Cardiac atrium fibroblast (primary cell): ENCODE data around the gene UXT. TPM values are rescaled to one million over a fixed set of nuclear protein-coding genes. Genes with fewer than 3 reads are reported as not detected.

Experiments
- total RNA-seq: library from RNA; depleted of rRNA; stranded (reverse); fragments of >200 nt; gene quantifications from 2 replicates; pipeline ENCODE4 v1.2.3, GENCODE V29; 2015

The UXT gene
- total RNA-seq = 123 and 135 TPM in 2 replicates

GRCh38 chrX:47658684-47659420, at the start of gene UXT:
UXT (minus strand) TSS chrX:47659180; CDS start chrX:47658927, 253 bp downstream.

GRCh38 chrX:47650164-47651042, 8.6 kb downstream of the UXT start, which contains the start of gene ELK1:
ELK1 (minus strand) TSS chrX:47650563; CDS start chrX:47641441, 9,122 bp downstream.

GRCh38 chrX:47629419-47630200, 29.4 kb downstream of the UXT start, which contains the start of gene CFP:
CFP (minus strand) TSS chrX:47629930; CDS start chrX:47629844, 86 bp downstream.

GRCh38 chrX:47619486-47620302, 39.3 kb downstream of the UXT start, which contains the start of gene SYN1:
SYN1 (minus strand) TSS chrX:47619857; CDS start chrX:47619728, 129 bp downstream.

Other genes starting within 250 kb of the UXT start
- gene ZNF41, start 176.0 kb downstream of the UXT start, total RNA-seq = 3.8 and 5.0 TPM in 2 replicates
- 27.1 and 36.8 TPM in 2 replicates for gene ARAF, start 98.0 kb downstream of the UXT start, total RNA-seq
- gene TIMP1, start 76.7 kb downstream of the UXT start, total RNA-seq = 3,060 and 5,330 TPM in 2 replicates
- gene SYN1, start 39.3 kb downstream of the UXT start, total RNA-seq = 3.6 and 13.9 TPM in 2 replicates
- gene CFP, start 29.2 kb downstream of the UXT start, total RNA-seq = 0.16 and 0.18 TPM in 2 replicates
- 33.9 and 41.5 TPM in 2 replicates for gene ELK1, start 8.6 kb downstream of the UXT start, total RNA-seq
- 3.1 and 3.6 TPM in 2 replicates for gene ZNF81, start 177.7 kb upstream of the UXT start, total RNA-seq